ENCODE data around the gene TRMT11.
"Not testable (repeated sequence)": the region's sequence is repeated elsewhere in the genome, so short reads cannot be mapped to it uniquely, and the experiment has no call there.

Gene TRMT11

DNA sequence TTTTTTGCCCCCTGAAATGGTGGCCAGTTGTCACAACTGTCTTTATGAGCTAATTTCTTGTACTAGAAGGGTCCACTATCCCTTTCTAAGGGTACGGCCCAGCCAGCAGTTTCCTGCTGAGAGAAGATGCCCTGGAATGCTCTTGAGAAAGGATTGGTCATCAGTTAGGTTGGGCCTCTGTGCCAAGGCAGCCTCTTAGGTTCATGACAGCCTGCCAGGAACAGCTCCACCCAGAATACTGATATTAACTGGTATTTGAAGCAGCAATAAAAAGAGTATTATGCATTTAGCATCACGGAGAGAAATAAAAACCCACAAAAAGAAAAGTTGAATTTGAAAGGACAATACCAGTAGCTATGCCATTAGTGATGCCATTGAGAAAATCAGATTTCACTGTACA is 38.7 kb upstream of the TRMT11 start:
- no peaks in the 10 kb centered on the region for H3K79me2 ChIP-seq (ENCODE audit: control insufficient read depth, insufficient read depth, low read length, unreplicated experiment)
- H3K36me3 ChIP-seq (ENCODE audit: insufficient read depth, low read length): no peaks in the 10 kb centered on the region
- no peak overlapping the region for H3K4me3 ChIP-seq (ENCODE audit: low read depth, low read length)
- no peaks in the 10 kb centered on the region for H3K27me3 ChIP-seq (ENCODE audit: insufficient read depth, low read length)
- H3K4me1 ChIP-seq (ENCODE audit: control insufficient read depth, insufficient read depth, low read length, unreplicated experiment): peaks cover 59% of the 10 kb centered on the region
- peak overlapping the region; percentile 97 for H3K27ac ChIP-seq (ENCODE audit: low read depth, low read length)
- H2AFZ ChIP-seq (ENCODE audit: low read length, unreplicated experiment): no peak overlapping the region

GRCh38 chr6:125948455-125948854 is 37.9 kb upstream of the TRMT11 start:
- Histone ChIP-seq H3K79me2 (ENCODE audit: control insufficient read depth, insufficient read depth, low read length, unreplicated experiment) (no peaks in the 10 kb centered on the region), H3K4me3 (ENCODE audit: low read depth, low read length) (no peak overlapping the region), H2AFZ (ENCODE audit: low read length, unreplicated experiment) (no peak overlapping the region), H3K27me3 (ENCODE audit: insufficient read depth, low read length) (no peaks in the 10 kb centered on the region), H3K27ac (ENCODE audit: low read depth, low read length) (peak overlapping the region; percentile 97; the same call in 1 of the 2 replicates), H3K36me3 (ENCODE audit: insufficient read depth, low read length) (no peaks in the 10 kb centered on the region), H3K4me1 (ENCODE audit: control insufficient read depth, insufficient read depth, low read length, unreplicated experiment) (peaks cover 51% of the 10 kb centered on the region)

GRCh38 chr6:125949069-125949468 is 37.3 kb upstream of the TRMT11 start:
- H3K4me1 ChIP-seq (ENCODE audit: control insufficient read depth, insufficient read depth, low read length, unreplicated experiment): peaks cover 45% of the 10 kb centered on the region
- H2AFZ ChIP-seq (ENCODE audit: low read length, unreplicated experiment): no peak overlapping the region
- no peak overlapping the region for H3K27ac ChIP-seq (ENCODE audit: low read depth, low read length)
- no peaks in the 10 kb centered on the region for H3K27me3 ChIP-seq (ENCODE audit: insufficient read depth, low read length)
- H3K79me2 ChIP-seq (ENCODE audit: control insufficient read depth, insufficient read depth, low read length, unreplicated experiment): no peaks in the 10 kb centered on the region
- no peaks in the 10 kb centered on the region for H3K36me3 ChIP-seq (ENCODE audit: insufficient read depth, low read length)
- H3K4me3 ChIP-seq (ENCODE audit: low read depth, low read length): no peak overlapping the region

DNA sequence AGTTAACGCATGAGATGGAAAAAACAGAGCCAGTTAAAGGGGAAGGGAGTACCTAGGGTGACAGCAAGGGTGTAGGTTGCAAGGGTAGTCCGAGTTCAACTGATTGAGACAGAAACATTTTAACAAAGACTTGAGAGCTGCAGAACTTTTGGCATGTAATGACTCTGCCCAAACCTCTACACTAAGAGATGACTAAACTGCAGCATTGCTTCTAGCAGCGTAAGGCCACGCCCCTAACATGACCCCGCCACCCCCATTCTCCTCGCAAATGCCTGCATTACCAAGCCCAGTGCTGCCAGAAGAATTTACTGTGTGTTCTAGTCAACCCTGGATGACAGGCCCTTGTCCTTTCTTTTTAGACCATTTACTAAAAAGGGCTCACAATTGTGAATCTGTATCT is 36.0 kb upstream of the TRMT11 start:
- Histone ChIP-seq H3K4me3 (ENCODE audit: low read depth, low read length) (no peak overlapping the region), H3K4me1 (ENCODE audit: control insufficient read depth, insufficient read depth, low read length, unreplicated experiment) (peaks cover 33% of the 10 kb centered on the region), H3K79me2 (ENCODE audit: control insufficient read depth, insufficient read depth, low read length, unreplicated experiment) (no peaks in the 10 kb centered on the region), H2AFZ (ENCODE audit: low read length, unreplicated experiment) (no peak overlapping the region), H3K36me3 (ENCODE audit: insufficient read depth, low read length) (no peaks in the 10 kb centered on the region), H3K27me3 (ENCODE audit: insufficient read depth, low read length) (no peaks in the 10 kb centered on the region), H3K27ac (ENCODE audit: low read depth, low read length) (no peak overlapping the region)

DNA sequence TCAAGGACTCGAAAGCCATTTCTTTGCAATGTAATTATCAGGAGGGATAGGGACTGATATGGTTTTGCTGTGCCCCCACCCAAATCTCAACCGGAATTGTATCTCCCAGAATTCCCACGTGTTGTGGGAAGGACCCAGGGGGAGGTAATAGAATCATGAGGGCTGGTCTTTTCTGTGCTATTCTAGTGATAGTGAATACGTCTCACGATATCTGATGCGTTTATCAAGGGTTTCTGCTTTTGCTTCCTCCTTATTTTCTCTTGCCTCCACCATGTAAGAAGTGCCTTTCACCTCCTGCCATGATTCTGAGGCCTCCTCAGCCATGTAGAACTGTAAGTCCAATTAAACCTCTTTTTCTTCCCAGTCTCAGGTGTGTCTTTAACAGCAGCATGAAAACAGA is 35.6 kb upstream of the TRMT11 start:
- H2AFZ ChIP-seq (ENCODE audit: low read length, unreplicated experiment); H3K4me3 ChIP-seq (ENCODE audit: low read depth, low read length); H3K27me3 ChIP-seq (ENCODE audit: insufficient read depth, low read length); H3K79me2 ChIP-seq (ENCODE audit: control insufficient read depth, insufficient read depth, low read length, unreplicated experiment); H3K27ac ChIP-seq (ENCODE audit: low read depth, low read length); H3K36me3 ChIP-seq (ENCODE audit: insufficient read depth, low read length): not testable (repeated sequence)
- H3K4me1 ChIP-seq (ENCODE audit: control insufficient read depth, insufficient read depth, low read length, unreplicated experiment): peaks cover 29% of the 10 kb centered on the region

DNA sequence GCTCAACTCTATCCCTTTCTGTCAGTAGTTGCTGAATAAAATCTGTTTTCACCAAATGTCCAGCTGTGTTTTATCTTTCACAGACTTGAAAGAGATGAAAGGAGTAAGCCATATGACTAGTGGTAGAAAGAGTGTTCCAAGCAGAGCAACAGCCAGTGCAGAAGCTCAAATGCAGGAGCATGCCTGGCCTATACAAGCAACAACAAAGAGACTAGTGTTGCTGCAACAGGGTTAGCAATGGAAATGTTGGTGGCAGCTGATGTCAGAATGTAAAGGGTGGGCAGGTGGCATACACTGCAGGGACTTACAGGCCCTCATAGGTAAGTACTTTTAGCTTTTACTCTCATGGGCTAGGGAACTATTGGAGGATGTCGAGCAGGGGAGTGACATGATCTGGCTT is 35.0 kb upstream of the TRMT11 start:
- peaks cover 28% of the 10 kb centered on the region for H3K4me1 ChIP-seq (ENCODE audit: control insufficient read depth, insufficient read depth, low read length, unreplicated experiment)
- H2AFZ ChIP-seq (ENCODE audit: low read length, unreplicated experiment): no peak overlapping the region
- H3K27ac ChIP-seq (ENCODE audit: low read depth, low read length): no peak overlapping the region
- H3K4me3 ChIP-seq (ENCODE audit: low read depth, low read length): no peak overlapping the region
- no peaks in the 10 kb centered on the region for H3K27me3 ChIP-seq (ENCODE audit: insufficient read depth, low read length)
- H3K36me3 ChIP-seq (ENCODE audit: insufficient read depth, low read length): no peaks in the 10 kb centered on the region
- no peaks in the 10 kb centered on the region for H3K79me2 ChIP-seq (ENCODE audit: control insufficient read depth, insufficient read depth, low read length, unreplicated experiment)

- Histone ChIP-seq H3K4me1 (ENCODE audit: control insufficient read depth, insufficient read depth, low read length, unreplicated experiment) (peaks cover 18% of the 10 kb centered on the region), H3K36me3 (ENCODE audit: insufficient read depth, low read length) (no peaks in the 10 kb centered on the region), H3K4me3 (ENCODE audit: low read depth, low read length) (no peak overlapping the region), H2AFZ (ENCODE audit: low read length, unreplicated experiment) (no peak overlapping the region), H3K79me2 (ENCODE audit: control insufficient read depth, insufficient read depth, low read length, unreplicated experiment) (no peaks in the 10 kb centered on the region), H3K27me3 (ENCODE audit: insufficient read depth, low read length) (no peaks in the 10 kb centered on the region), H3K27ac (ENCODE audit: low read depth, low read length) (no peak overlapping the region)
Measured at GRCh38 chr6:125952764-125953501, 33.4 kb upstream of the TRMT11 start.

- Histone ChIP-seq H3K4me1 (ENCODE audit: control insufficient read depth, insufficient read depth, low read length, unreplicated experiment) (peaks cover 18% of the 10 kb centered on the region), H3K4me3 (ENCODE audit: low read depth, low read length) (no peak overlapping the region), H2AFZ (ENCODE audit: low read length, unreplicated experiment) (no peak overlapping the region), H3K79me2 (ENCODE audit: control insufficient read depth, insufficient read depth, low read length, unreplicated experiment) (peaks cover 4% of the 10 kb centered on the region), H3K36me3 (ENCODE audit: insufficient read depth, low read length) (no peaks in the 10 kb centered on the region), H3K27ac (ENCODE audit: low read depth, low read length) (no peak overlapping the region), H3K27me3 (ENCODE audit: insufficient read depth, low read length) (no peaks in the 10 kb centered on the region)
Measured at GRCh38 chr6:125953502-125953875, 32.9 kb upstream of the TRMT11 start.

DNA sequence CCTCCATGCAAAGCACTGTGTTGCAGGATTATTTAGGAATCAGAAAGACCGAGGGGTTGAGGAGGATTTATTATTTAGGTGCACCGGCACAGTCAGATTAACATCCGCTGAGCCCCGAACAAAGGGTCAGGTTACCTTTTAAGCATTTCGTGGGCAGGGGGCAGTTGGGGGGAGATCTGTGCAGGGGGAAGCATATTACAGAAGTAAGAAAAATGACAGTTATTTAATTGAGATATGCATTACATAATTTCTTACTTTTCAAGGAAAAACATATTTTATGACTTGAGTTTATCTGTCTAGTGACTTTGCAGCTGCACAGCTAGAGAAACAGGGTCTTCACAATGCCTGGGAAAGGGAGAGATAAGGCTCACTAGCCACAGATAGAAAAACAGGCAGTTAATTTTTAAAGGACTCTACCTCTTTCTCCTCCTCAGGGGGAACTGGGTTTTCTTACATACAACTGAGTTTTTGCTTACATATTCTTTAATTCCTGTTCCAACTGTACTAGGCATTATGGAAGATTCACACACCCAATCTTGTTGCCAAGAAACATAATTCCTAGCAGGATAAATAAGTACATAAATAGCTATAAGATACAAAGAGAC is 31.5 kb upstream of the TRMT11 start:
- H3K4me1 ChIP-seq (ENCODE audit: control insufficient read depth, insufficient read depth, low read length, unreplicated experiment): peaks cover 16% of the 10 kb centered on the region
- H3K4me3 ChIP-seq (ENCODE audit: low read depth, low read length): no peak overlapping the region
- H3K27ac ChIP-seq (ENCODE audit: low read depth, low read length): no peak overlapping the region
- H3K79me2 ChIP-seq (ENCODE audit: control insufficient read depth, insufficient read depth, low read length, unreplicated experiment): peaks cover 14% of the 10 kb centered on the region
- H2AFZ ChIP-seq (ENCODE audit: low read length, unreplicated experiment): no peak overlapping the region
- H3K27me3 ChIP-seq (ENCODE audit: insufficient read depth, low read length): no peaks in the 10 kb centered on the region
- no peaks in the 10 kb centered on the region for H3K36me3 ChIP-seq (ENCODE audit: insufficient read depth, low read length)

DNA sequence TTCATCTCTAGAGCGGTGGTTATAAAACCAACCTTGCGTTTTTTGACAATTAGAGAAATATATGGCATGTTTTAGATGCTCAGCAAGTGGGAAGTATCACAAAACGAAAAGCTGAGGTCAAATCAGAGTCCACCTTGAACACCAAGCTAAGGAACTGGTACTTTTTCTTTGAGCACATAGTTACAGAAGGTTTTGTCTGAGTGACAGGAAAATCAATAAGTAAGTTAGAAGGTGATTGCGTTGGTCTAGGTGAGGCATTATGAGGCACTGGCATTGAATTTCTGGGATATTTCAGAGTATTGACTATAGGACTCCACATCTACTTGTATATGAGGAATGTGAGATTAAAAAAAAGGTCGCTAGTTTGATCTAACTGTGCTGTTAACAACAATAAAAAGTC is 30.4 kb upstream of the TRMT11 start:
- H2AFZ ChIP-seq (ENCODE audit: low read length, unreplicated experiment): peak overlapping the region; percentile 57
- peaks cover 14% of the 10 kb centered on the region for H3K79me2 ChIP-seq (ENCODE audit: control insufficient read depth, insufficient read depth, low read length, unreplicated experiment)
- peak overlapping the region; percentile 46 for H3K27ac ChIP-seq (ENCODE audit: low read depth, low read length)
- peaks cover 16% of the 10 kb centered on the region for H3K4me1 ChIP-seq (ENCODE audit: control insufficient read depth, insufficient read depth, low read length, unreplicated experiment)
- H3K4me3 ChIP-seq (ENCODE audit: low read depth, low read length): peak overlapping the region; percentile 92
- no peaks in the 10 kb centered on the region for H3K36me3 ChIP-seq (ENCODE audit: insufficient read depth, low read length)
- no peaks in the 10 kb centered on the region for H3K27me3 ChIP-seq (ENCODE audit: insufficient read depth, low read length)

Measured in ACC112 (cell line).